ENCODE measurements around the gene UBE2V1.

The UBE2V1 gene

DNA sequence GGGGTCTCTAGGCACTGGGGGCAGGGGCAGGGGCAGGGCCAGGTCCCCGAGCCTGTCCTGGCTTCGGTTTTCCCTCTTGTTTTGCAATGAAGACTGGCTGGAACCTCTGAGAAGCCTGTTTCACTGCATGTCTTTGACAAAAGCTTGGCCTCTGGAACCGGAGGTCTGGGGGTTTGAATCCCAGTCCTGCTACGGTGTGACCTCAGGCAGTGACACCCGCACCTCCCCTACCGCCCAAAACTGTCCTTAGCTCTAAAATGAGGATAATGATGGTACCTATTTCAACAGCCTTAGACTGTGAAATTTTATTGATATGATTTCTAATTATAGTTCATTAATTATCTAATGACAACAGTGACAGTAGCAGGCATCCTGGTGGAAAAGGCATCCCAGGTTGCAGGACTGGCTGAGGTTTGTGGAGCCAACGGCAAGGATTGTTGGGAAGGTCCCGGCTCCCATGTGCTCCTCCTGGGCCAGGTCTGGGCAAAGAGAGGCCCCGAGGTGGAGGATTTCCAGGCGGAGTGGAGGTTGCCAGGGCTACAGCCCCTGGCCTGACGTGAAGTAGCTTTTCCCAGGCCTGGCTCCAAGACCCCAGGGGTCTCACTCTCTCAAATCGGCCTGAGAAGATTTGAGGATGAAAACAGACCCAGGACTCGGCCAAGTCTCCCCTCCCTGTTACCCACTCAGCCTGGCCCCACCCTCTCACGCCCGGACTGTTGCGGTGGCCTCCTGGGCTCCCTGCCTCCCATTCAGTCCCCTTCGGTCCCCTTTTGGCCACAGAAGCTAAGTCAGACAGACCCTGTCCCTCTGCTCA lies 72.3 kb downstream of the UBE2V1 start:
- Histone ChIP-seq H3K4me3 (ENCODE audit: low read depth, low read length) (no peak overlapping the region), H3K27me3 (replicated peaks) (no peaks in the 10 kb centered on the region)
- in situ Hi-C loops (cut with HindIII; ENCODE audit: low pct_ligation_motif_present, low sequenced_read_pairs), result no loop called here

GRCh38 chr20:50039706-50040431 lies 73.1 kb downstream of the UBE2V1 start:
- no peak for DNase-seq
- no peak for TF ChIP-seq CTCF (IDR thresholded peaks at IDR 0.05; ENCODE audit: low read depth, low read length, missing control alignments)
- H3K27me3 ChIP-seq (replicated peaks), result no peaks in the 10 kb centered on the region
- H3K27ac ChIP-seq, result no peak overlapping the region
- H3K4me3 ChIP-seq (ENCODE audit: low read depth, low read length), result no peak overlapping the region
- no peaks in the 10 kb centered on the region for H3K36me3 ChIP-seq (replicated peaks)
- in situ Hi-C loops (cut with HindIII; ENCODE audit: low pct_ligation_motif_present, low sequenced_read_pairs), result no loop called here

More for the DNA sequence above, 72.3 kb downstream of the UBE2V1 start:
- no peak for TF ChIP-seq CTCF (IDR thresholded peaks at IDR 0.05; ENCODE audit: low read depth, low read length, missing control alignments)
- Histone ChIP-seq H3K36me3 (replicated peaks) (no peaks in the 10 kb centered on the region), H3K27ac (no peak overlapping the region)
- no peak for DNase-seq

- no peaks in the 10 kb centered on the region for H3K27me3 ChIP-seq (replicated peaks)
- in situ Hi-C loops (cut with HindIII; ENCODE audit: low pct_ligation_motif_present, low sequenced_read_pairs), result no loop called here
- H3K27ac ChIP-seq, result no peak overlapping the region
- H3K36me3 ChIP-seq (replicated peaks), result no peaks in the 10 kb centered on the region
- TF ChIP-seq CTCF (IDR thresholded peaks at IDR 0.05; ENCODE audit: low read depth, low read length, missing control alignments), result no peak
- H3K4me3 ChIP-seq (ENCODE audit: low read depth, low read length), result no peak overlapping the region
- no peak for DNase-seq
Measured at GRCh38 chr20:50038574-50038991, 74.4 kb downstream of the UBE2V1 start.

GRCh38 chr20:50038169-50038568 lies 74.8 kb downstream of the UBE2V1 start:
- H3K27ac ChIP-seq, result no peak overlapping the region
- DNase-seq, result no peak
- H3K27me3 ChIP-seq (replicated peaks), result no peaks in the 10 kb centered on the region
- in situ Hi-C loops (cut with HindIII; ENCODE audit: low pct_ligation_motif_present, low sequenced_read_pairs), result no loop called here
- H3K36me3 ChIP-seq (replicated peaks), result no peaks in the 10 kb centered on the region
- no peak overlapping the region for H3K4me3 ChIP-seq (ENCODE audit: low read depth, low read length)
- no peak for TF ChIP-seq CTCF (IDR thresholded peaks at IDR 0.05; ENCODE audit: low read depth, low read length, missing control alignments)

DNA sequence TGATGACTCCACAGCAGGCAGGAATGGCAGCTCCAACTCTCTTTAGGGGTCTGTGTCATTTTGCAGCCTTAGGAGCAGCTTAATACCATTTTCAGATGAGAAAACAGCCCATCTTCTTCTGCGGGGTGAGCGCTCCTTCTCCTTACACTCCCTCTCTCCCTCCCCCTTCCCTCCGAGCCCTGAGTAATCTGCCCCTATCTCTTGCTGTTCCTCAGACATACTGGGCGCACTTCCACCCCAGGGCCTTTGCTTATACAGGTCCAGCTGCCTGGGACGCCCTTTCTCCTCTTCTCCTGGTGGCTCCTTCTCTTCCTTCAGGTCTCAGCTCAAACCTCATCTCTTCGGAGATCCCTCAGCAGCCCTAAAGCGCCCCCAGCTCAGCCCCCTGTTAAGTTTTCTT lies 75.4 kb downstream of the UBE2V1 start:
- no peak for TF ChIP-seq CTCF (IDR thresholded peaks at IDR 0.05; ENCODE audit: low read depth, low read length, missing control alignments)
- H3K4me3 ChIP-seq (ENCODE audit: low read depth, low read length), result no peak overlapping the region
- no peaks in the 10 kb centered on the region for H3K27me3 ChIP-seq (replicated peaks)
- DNase-seq, result no peak
- H3K36me3 ChIP-seq (replicated peaks), result no peaks in the 10 kb centered on the region
- in situ Hi-C loops (cut with HindIII; ENCODE audit: low pct_ligation_motif_present, low sequenced_read_pairs), result no loop called here
- H3K27ac ChIP-seq, result no peak overlapping the region

All from brain microvascular endothelial cell (primary cell).